Stomach (tissue), 9 donors: ENCODE results near the gene MANSC1. TPM values are rescaled to one million over a fixed set of nuclear protein-coding genes. Genes with fewer than 3 reads are reported as not detected.

ENCODE experiments used
- DNase-seq, 2 donors: peaks; one replicate each; pipeline versions ENCODE4 v3.0.0 to v3.0.0-alpha.2; 2013 to 2019
- H3K27ac ChIP-seq, 5 donors: fragments of 200-600 bp in 4 of 5; sonication (generic) in 4 of 5; one replicate each; pipeline ENCODE4 v1.5.1; 2013 to 2019; ENCODE audit warnings: mild to moderate bottlenecking in 1 of 5, moderate library complexity in 1 of 5
- H3K27me3 ChIP-seq, 3 donors: fragments of 200-600 bp; sonication (generic); one replicate each; pipeline ENCODE4 v1.5.1; 2017 to 2019; ENCODE audit warnings: mixed run types in 1 of 3
- H3K36me3 ChIP-seq, 4 donors: fragments of 200-600 bp; sonication (generic); 1 replicate in 3 of 4; 2 replicates in 1 of 4; pipeline ENCODE4 v1.5.1; 2016 to 2019
- H3K4me1 ChIP-seq, 4 donors: fragments of 200-600 bp; sonication (generic); one replicate each; pipeline ENCODE4 v1.5.1; 2016 to 2019
- H3K4me3 ChIP-seq, 4 donors: fragments of 200-600 bp; sonication (generic) in 3 of 4; one replicate each; pipeline ENCODE4 v1.5.1; 2016 to 2019; ENCODE audit warnings: mild to moderate bottlenecking in 1 of 4
- H3K9me3 ChIP-seq, 4 donors: fragments of 200-600 bp; sonication (generic); one replicate each; pipeline ENCODE4 v1.5.1; 2016 to 2019
- EP300 ChIP-seq: sonication (generic); formaldehyde crosslinking; IDR thresholded peaks from one replicate; pipeline ENCODE4 v1.6.1; 2017; ENCODE audit warnings: antibody characterized with exemption
- POLR2A ChIP-seq, 4 donors: fragments of 450-650 bp; IDR thresholded peaks; one replicate each; pipeline ENCODE4 v1.6.1; 2016; ENCODE audit warnings: antibody characterized with exemption in 4 of 4, control low read depth in 2 of 4, mild to moderate bottlenecking in 1 of 4, moderate library complexity in 1 of 4
- POLR2AphosphoS5 ChIP-seq, 3 donors: sonication (generic); formaldehyde crosslinking; IDR thresholded peaks; one replicate each; pipeline ENCODE4 v1.6.1; 2016; ENCODE audit warnings: antibody characterized with exemption in 3 of 3
- WGBS, 5 donors: extraction: QIAGEN DNeasy Blood & Tissue Kit in 3 of 5; methylation state at CpG; one replicate each; pipeline versions ENCODE4 v1.1.5 to v1.1.7; 2013 to 2018; 5-methylcytosine and 5-hydroxymethylcytosine counted together
- intact Hi-C: fragments of 100-400 bp; cut with DNase I; formaldehyde crosslinking; loops from one replicate; pipeline ENCODE4 v1.15.1; 2023; ENCODE audit warnings: low total_unique reads
- polyA plus RNA-seq, 3 donors: library from polyadenylated mRNA; stranded (reverse); fragments of 200-250 nt; gene quantifications; one replicate each; pipeline ENCODE4 v1.2.3, GENCODE V29; 2013
- total RNA-seq, 5 donors: library from RNA; depleted of rRNA; stranded (reverse); fragments of >200 nt; gene quantifications; one replicate each; pipeline versions ENCODE4 v1.1.0 to v1.2.3, GENCODE V29; 2014 to 2016
- TF ChIP-seq, protein P1 (sequence below), 7 experiments: fragments of 450-650 bp in 4 of 7; fragments of 200-600 bp in 3 of 7; sonication (generic) in 3 of 7; IDR thresholded peaks; one replicate each; pipeline ENCODE4 v1.5.1; 2016 to 2019; ENCODE audit warnings: antibody characterized with exemption in 7 of 7, control low read depth in 2 of 7, mild to moderate bottlenecking in 1 of 7
- donor health status: healthy with polysubstance abuse.
- donor health status: Bipolar disorder and iron deficiency.
- donor health status: healthy.

Gene MANSC1
- total and polyA plus RNA-seq, 8 donors: 0.29 to 35.7 (median 9.5) TPM

DNA sequence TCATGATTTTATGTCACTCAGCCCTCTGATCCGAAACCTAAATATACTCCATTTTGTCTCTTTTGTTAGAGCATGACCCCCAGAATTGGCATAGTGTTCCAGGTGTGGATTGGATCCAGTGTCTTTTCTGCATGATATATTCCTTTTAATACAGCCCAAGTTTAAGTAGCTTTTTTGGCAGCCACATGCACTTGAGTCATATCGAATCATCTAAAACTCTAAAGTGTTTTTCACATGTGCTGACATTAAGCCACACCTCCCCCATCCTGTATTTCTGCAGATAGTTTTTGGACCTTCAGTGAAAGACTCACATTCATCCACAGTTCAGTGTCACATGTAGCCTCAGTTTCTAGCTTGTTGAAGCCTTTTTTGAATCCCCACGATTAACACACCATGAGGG, 37.5 kb upstream of the MANSC1 start:
- Histone ChIP-seq H3K9me3 (no peaks in the 10 kb centered on the region), H3K4me3 (no peak overlapping the region), H3K4me1 (peaks cover 0 to 21% (median 14%) of the 10 kb centered on the region in 4 donors), H3K27ac (no peak overlapping the region), H3K36me3 (peaks cover 0 to 9% (median 0%) of the 10 kb centered on the region in 4 donors), H3K27me3 (no peaks in the 10 kb centered on the region)
- DNase-seq: no peak
- TF ChIP-seq POLR2AphosphoS5 (IDR thresholded peaks at IDR 0.05) (no peak), POLR2A (IDR thresholded peaks at IDR 0.05) (no peak), EP300 (no peak)
- TF ChIP-seq, protein P1, sequence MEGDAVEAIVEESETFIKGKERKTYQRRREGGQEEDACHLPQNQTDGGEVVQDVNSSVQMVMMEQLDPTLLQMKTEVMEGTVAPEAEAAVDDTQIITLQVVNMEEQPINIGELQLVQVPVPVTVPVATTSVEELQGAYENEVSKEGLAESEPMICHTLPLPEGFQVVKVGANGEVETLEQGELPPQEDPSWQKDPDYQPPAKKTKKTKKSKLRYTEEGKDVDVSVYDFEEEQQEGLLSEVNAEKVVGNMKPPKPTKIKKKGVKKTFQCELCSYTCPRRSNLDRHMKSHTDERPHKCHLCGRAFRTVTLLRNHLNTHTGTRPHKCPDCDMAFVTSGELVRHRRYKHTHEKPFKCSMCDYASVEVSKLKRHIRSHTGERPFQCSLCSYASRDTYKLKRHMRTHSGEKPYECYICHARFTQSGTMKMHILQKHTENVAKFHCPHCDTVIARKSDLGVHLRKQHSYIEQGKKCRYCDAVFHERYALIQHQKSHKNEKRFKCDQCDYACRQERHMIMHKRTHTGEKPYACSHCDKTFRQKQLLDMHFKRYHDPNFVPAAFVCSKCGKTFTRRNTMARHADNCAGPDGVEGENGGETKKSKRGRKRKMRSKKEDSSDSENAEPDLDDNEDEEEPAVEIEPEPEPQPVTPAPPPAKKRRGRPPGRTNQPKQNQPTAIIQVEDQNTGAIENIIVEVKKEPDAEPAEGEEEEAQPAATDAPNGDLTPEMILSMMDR (IDR thresholded peaks at IDR 0.05): no peak
- 59 to 84% (median 70%) methylated on average over 3 of the region's 3 CpGs for WGBS, 5 donors
- intact Hi-C loops: no loop called here

DNA sequence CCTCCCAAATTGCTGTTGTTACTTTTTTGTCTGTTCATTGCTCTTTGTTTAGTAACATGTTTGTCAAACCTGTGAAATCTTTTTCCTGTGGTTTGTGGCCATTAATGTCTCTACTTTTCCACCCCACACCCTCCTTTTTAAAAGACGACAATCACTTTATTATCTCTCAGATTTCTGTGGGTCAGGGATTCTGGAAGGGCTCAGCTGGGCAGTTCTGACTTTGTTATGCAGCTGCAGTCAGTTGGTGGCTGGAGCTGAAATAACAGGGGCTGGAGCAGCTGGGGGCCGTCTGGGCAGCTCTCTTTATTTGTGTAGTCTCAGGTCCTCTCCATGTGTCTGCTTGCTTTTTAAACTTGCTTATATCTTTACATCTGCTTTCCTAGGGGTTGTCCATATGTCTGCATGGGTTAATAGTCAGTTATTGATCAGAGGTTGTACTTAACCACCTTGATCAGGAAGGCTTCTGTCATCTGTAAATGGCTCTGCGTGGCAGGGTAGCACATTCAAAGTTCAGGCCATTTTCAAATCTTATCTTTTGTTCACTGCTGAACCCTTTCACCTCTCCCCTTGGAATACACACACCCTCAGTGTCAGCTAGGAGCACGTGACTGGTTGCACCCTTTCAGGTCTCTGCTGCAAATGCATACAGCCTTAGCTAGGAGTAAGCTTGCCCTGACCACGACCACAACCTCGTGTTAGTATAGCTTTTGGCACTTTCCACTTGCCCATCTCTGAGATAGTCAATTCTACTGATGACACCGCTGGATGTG, 34.7 kb upstream of the MANSC1 start:
- peaks cover 0 to 9% (median 0%) of the 10 kb centered on the region in 4 donors for H3K36me3 ChIP-seq
- TF ChIP-seq POLR2A (IDR thresholded peaks at IDR 0.05) (no peak), POLR2AphosphoS5 (IDR thresholded peaks at IDR 0.05) (no peak), EP300 (no peak)
- TF ChIP-seq, protein P1 (IDR thresholded peaks at IDR 0.05): no peak
- H3K4me1 ChIP-seq: peaks cover 0 to 30% (median 16%) of the 10 kb centered on the region in 4 donors
- WGBS, 5 donors: 25 to 42% (median 31%) methylated on average over 7 of the region's 7 CpGs
- no peaks in the 10 kb centered on the region for H3K27me3 ChIP-seq
- no peak overlapping the region for H3K4me3 ChIP-seq
- DNase-seq: peak in 1 of 2 donors; percentile 64
- intact Hi-C loops: no loop called here
- H3K27ac ChIP-seq: peak overlapping the region; percentile 32 to 71 (median 61)
- H3K9me3 ChIP-seq: no peaks in the 10 kb centered on the region

DNA sequence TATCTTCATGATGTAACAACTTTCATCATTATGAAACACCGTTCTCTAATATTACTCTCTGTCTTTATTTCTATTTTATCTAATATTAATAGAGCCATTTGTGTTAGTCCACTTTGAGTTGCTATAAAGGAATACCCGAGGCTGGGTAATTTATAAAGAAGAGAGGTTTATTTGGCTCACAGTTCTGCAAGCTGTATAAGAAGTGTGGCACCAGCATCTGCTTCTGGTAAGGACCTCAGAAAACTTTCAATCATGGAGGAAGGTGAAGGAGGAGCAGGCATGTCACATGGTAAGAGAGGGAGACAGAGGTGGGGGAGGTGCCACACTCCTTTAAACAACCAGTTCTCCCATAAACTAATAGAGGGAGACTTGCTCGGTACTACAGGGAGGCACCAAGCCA, 31.9 kb upstream of the MANSC1 start:
- Histone ChIP-seq H3K4me1 (peaks cover 0 to 36% (median 17%) of the 10 kb centered on the region in 4 donors), H3K36me3 (peaks cover 0 to 9% (median 0%) of the 10 kb centered on the region in 4 donors), H3K27ac (no peak overlapping the region), H3K4me3 (no peak overlapping the region), H3K27me3 (no peaks in the 10 kb centered on the region), H3K9me3 (no peaks in the 10 kb centered on the region)
- DNase-seq: no peak
- TF ChIP-seq, protein P1 (IDR thresholded peaks at IDR 0.05): no peak
- no peak for TF ChIP-seq POLR2AphosphoS5 (IDR thresholded peaks at IDR 0.05)
- no peak for TF ChIP-seq EP300
- no peak for TF ChIP-seq POLR2A (IDR thresholded peaks at IDR 0.05)
- 89 to 97% (median 96%) methylated on average over 3 of the region's 3 CpGs for WGBS, 5 donors
- intact Hi-C loops: no loop called here

DNA sequence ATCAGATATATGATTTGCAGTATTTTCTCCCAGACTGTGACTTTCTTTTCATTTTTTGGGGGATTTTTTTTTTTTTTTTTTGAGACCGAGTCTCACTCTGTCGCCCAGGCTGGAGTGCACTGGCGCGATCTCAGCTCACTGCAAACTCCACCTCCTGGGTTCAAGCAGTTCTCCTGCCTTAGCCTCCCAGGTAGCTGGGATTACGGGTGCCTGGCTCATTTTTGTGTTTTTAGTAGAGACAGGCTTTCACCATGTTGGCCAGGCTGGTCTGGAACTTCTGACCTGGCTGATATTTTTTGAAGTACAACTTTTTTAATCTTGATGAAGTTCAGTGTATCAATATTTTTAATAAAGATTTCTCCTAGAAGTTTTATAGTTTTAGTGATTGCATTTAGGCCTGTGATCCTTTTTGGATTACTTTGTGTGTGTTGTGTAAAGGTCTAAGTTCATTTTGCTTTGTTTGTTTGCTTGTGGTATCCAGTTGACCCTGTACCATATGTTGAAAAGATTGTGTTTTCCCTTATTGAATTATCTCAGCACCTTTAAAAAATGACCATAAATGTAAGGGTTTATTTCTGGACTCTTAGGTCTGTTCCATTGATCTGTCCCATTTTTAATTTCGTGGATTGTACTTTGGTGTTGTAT, 31.0 kb upstream of the MANSC1 start:
- Histone ChIP-seq H3K27me3 (no peaks in the 10 kb centered on the region), H3K4me3 (no peak overlapping the region), H3K36me3 (peaks cover 0 to 9% (median 0%) of the 10 kb centered on the region in 4 donors), H3K27ac (no peak overlapping the region), H3K4me1 (peaks cover 0 to 42% (median 19%) of the 10 kb centered on the region in 4 donors), H3K9me3 (no peaks in the 10 kb centered on the region)
- intact Hi-C loops: no loop called here
- no peak for TF ChIP-seq POLR2A (IDR thresholded peaks at IDR 0.05)
- 94 to 99% (median 97%) methylated on average over 6 of the region's 6 CpGs for WGBS, 5 donors
- no peak for DNase-seq
